ENCODE results near the gene HOXC5.

GRCh38 chr12:54060975-54061778 lies 28.3 kb downstream of the HOXC5 start:
- TF ChIP-seq POLR2AphosphoS5 (IDR thresholded peaks at IDR 0.05) (no peak), CTCF (IDR thresholded peaks at IDR 0.05) (no peak), POLR2A (IDR thresholded peaks at IDR 0.05) (no peak)
